Left renal pelvis (tissue), 4 donors: Measurements from ENCODE around the gene AP2B1. TPM values are rescaled to one million over a fixed set of nuclear protein-coding genes. Genes with fewer than 3 reads are reported as not detected.

Experiments used
- DNase-seq, 4 donors: peaks; one replicate each; pipeline ENCODE4 v3.0.0-alpha.2; 2013; ENCODE audit warnings: low read depth in 4 of 4, low spot score in 3 of 4
- polyA plus RNA-seq, 4 donors: library from polyadenylated mRNA; unstranded; fragments of 120-200 nt; gene quantifications; one replicate each; pipeline ENCODE4 v1.2.1, GENCODE V29; 2013; ENCODE audit not compliant: insufficient read length in 4 of 4

The AP2B1 gene
- polyA plus RNA-seq, 4 donors, result 114 to 142 (median 127) TPM

- no peak for DNase-seq
Measured at GRCh38 chr17:35618628-35619027, 31.5 kb downstream of the AP2B1 start.

GRCh38 chr17:35621768-35622167, 34.6 kb downstream of the AP2B1 start:
- DNase-seq, result no peak

- DNase-seq, result no peak
Measured at GRCh38 chr17:35627417-35627816, 40.3 kb downstream of the AP2B1 start.

DNA sequence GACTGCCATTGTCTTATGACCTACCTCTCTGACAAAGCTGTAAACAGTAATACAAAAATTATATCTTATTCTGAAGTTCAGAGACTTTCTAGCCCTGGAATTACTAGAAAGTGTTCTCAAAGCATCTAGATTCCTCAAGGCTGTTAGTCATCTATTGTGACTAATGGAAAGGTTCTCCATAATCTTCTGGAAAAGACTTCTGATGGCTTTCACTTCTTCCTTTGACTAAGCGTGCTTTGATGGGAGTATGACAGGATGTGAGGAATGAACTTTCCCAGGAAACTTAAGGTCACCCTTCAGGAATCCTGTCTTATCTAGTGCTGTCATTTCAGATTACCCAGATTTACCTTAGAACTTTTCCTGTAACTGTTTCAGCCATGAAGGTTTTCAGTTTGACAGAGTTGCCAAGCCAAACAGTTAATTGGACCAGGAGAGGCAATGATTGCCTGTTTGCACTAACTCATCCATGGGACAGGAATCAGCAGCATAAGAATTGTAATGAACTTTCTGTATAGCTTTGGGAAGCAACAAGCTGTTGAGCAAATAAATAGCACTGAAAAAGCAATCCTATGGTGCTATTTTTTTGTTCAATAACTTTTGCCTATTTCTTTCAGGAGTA, 43.5 kb downstream of the AP2B1 start:
- DNase-seq, result no peak

DNA sequence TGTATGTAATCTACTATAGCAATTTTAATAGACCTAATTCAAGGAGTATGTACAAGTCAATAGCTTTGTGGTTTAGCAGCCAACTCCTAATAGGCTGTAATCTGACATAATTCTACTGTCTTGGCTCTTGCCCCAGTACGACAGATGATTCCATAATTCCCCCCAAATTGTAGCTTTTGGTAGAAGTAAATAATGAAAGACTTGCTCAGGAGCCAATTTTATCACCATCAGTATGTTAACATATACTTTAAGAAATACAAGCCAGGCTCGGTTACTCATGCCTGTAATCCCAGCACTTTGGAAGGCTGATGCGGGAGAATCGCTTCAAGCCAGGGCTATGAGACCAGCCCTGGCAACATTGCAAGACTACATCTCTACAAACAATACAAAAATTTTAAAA, 53.9 kb downstream of the AP2B1 start:
- DNase-seq, result no peak

- DNase-seq, result no peak
Measured at GRCh38 chr17:35645923-35646322, 58.8 kb downstream of the AP2B1 start.

DNA sequence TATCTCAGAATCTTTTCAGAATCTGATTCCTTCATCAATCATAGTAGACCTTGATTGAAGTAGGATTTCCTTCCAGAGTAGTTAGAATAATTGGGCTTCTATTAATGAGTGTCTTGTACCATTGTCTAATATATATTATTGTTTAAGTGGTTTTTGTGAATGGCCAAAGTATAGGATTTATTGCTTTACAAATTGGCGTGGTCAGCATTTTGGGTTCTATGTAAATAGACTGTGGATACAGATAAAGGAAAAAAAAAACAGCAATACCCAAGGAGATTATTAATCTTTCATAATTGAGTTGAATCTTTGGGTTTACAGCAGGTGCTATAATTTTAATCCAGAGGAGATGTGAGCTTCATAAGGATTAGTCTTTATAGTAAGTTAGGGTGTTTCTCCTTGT, 64.3 kb downstream of the AP2B1 start:
- no peak for DNase-seq

DNA sequence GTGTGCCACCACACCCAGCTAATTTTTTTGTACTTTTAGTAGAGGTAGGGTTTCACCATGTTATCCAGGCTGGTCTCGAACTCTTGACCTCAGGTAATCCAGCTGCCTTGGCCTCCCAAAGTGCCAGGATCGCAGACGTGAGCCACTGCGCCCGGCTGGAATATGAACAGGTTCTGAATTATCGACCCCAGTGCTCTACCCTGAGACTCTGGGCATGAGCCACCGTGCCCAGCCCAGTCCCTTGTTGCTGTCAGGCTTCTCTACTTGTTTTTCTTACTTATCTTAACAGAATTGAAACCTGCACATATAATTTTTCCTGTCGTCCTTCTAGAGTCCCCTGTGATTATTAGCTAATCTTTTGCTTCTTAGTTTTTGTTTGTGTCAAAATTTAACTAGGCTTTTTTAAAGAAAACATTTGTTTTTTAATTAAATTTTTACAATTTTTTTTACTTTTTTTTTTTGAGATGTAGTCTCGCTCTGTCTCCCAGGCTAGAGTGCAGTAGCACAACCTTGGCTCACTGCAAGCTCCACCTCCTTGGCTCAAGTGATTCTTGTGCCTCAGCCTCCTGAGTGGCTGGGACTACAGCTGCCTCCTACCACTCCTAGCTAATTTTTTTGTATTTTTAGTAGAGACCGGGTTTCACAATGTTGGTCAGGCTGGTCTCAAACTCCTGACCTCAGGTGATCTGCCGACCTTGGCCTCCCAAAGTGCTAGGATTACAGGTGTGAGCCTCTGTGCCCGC, 66.7 kb downstream of the AP2B1 start:
- no peak for DNase-seq

DNA sequence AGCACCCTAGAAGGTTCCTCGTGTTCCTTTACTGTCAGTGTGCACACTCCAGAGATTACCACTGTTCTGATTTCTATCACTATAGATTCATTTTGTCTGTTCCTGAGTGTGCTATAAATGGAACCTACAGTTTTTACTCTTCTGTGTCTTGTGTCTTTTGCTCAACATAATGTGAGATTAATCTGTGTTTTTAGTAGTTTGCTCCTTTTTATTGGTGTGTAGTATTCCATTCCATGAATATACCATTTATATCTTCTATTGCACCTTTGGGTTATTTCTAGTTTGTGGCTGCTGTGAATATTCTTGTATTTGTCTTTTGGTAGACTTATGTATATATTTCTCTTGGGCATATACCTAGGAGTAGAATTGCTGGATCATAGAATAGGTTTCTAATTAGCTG, 68.2 kb downstream of the AP2B1 start:
- no peak for DNase-seq

DNA sequence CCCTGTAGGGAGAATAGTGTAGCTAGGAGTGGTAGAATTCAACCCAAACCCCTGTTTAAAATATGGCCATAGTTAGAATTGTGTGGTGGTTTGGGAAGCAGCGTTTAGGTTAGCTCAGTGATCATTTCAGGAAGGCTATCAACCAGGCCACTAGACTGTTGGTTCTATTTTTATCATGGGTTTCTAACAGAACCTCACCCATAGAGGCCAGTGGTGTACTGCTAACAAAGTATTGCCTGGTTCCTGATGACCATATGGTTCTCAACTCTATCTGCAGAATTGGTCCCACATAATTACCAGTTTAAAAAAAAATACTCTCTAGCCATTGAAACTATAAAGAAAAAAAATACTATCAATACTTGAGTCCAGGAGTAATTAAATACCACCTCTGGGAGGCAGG, 73.8 kb downstream of the AP2B1 start:
- no peak for DNase-seq

DNA sequence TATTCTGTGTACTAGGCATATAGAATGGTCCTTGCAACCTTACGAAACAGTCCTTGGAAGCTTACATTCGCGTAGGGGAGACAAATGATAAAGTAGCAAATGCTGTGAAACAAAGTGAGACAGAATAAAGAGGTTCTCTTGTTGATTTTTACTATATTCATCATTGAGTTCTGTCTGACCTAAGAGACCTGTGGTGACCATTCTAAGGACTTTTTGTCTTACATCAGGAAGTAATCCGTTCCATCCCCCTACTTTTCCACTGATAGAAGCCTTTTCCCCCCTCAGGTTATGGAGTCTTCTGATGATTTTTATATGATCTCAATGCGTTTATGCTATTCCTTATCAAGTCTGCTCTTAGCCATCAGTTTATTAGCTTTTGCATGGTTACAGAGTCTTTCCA, 77.6 kb downstream of the AP2B1 start:
- no peak for DNase-seq

DNA sequence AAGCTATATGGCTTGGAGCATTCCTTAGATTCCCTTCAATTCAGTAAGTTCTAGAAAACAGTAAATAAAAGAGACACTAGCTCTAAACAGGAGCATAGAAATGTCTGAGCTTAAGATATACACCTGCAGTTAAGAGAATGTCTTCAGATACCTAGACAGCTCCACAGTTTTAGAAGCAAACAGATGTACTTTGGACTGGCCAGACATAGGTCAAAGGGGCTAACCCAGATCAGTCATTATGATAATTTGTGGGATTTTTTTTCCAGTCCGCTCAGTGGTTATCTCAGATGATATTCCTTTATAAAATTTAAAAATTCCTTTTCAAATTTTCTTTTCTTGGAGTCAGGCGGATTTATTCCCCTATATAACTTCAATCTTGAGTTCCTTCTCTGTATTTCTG, 78.5 kb downstream of the AP2B1 start:
- DNase-seq, result no peak

GRCh38 chr17:35666070-35666469, 78.9 kb downstream of the AP2B1 start:
- no peak for DNase-seq

- no peak for DNase-seq
Measured at GRCh38 chr17:35666967-35667532, 79.9 kb downstream of the AP2B1 start.

DNA sequence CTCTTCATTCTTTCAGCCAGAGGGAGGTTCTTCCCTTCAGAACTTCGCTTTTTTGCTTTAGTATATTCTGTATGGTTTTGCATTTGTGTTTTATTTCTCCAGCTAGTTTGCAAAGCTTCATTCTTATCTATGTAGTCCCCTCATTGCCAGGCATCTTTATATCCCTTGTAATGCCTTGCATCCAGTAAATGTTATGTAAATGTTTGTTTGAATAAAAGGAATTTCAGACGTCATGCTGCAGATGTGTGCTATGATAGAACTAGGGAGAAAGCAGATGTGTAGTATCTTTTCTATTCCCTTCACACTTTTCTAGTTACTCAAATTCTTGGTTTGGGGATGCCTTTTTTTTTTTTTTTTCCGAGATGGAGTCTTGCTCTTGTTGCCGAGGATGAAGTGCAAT, 81.7 kb downstream of the AP2B1 start:
- DNase-seq, result no peak

GRCh38 chr17:35674552-35674951, 87.4 kb downstream of the AP2B1 start:
- no peak for DNase-seq

DNA sequence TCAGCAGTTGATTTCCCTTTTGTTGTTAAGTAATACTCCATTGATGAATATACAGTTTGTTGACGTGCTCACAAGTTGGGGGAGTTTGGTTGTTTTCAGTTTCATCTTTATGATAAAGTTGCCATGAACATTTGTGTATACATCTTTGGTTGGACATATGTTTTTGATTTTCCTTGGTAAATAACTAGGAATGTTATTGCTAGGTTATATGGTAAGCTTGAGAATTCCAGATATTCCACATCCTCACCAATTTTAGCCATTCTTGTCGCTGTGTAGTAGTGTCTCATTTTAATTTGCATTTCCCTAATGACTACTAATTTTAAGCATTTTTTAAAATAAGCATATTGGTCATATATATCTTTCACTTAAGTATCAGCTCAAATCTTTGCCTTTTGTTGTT, 89.3 kb downstream of the AP2B1 start:
- DNase-seq, result no peak

GRCh38 chr17:35679007-35679682, 92.0 kb downstream of the AP2B1 start:
- DNase-seq, result no peak

- DNase-seq, result no peak
Measured at GRCh38 chr17:35683591-35683990, 96.5 kb downstream of the AP2B1 start.

GRCh38 chr17:35684055-35684802, 97.1 kb downstream of the AP2B1 start:
- DNase-seq, result no peak
